ENCODE results near the gene PLCB2.

Gene PLCB2

GRCh38 chr15:40263024-40263754 lies 44.5 kb downstream of the PLCB2 start:
- H3K4me3 ChIP-seq (ENCODE audit: low read depth, low read length) = no peak overlapping the region
- DNase-seq (ENCODE audit: low read depth) = no peak
- TF ChIP-seq CTCF (IDR thresholded peaks at IDR 0.05; ENCODE audit: control insufficient read depth, extremely low read depth, insufficient read depth) = no peak

DNA sequence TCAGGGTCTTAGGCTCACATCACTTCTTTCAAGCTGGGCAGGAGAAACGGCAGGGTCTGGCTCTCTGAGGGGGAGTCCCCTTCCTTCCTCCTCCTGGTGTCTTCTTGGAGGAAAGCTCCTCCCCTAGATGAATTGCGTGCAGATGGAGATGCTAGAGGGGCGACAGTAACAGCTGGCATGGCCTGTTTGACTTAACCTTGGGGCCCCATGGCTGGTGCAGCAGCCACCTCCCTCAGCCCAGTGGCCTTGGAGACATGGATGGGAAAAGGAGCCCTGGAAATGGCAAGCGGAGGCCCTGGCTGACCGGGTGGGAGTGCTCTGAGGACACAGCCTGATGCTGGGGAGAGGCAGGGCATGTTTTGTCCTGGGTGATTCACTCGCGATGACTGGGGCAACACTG lies 48.7 kb downstream of the PLCB2 start:
- H3K4me3 ChIP-seq (ENCODE audit: low read depth, low read length) = no peak overlapping the region
- TF ChIP-seq CTCF (IDR thresholded peaks at IDR 0.05; ENCODE audit: control insufficient read depth, extremely low read depth, insufficient read depth) = no peak
- no peak for DNase-seq (ENCODE audit: low read depth)

DNA sequence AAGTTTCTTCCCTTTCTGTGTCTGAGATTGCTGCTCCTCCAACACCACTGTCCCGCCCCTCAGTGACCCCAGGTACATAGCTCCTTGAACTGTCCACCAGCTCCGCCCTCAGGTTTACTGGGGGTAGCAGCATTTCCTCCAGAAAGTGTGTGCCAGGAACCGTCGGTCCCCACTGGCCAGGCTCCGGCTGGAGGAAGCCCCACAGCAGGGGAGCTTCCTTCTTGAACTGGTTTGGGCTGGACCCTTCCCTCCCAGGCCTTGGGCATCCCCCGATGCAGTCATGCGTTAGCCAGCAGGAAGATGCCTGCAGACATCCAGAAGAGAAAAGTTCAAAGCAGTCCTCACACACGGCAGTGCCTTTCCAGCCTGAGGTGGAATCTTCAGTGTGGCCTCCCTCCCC lies 49.2 kb downstream of the PLCB2 start:
- no peak for TF ChIP-seq CTCF (IDR thresholded peaks at IDR 0.05; ENCODE audit: control insufficient read depth, extremely low read depth, insufficient read depth)
- no peak for DNase-seq (ENCODE audit: low read depth)
- no peak overlapping the region for H3K4me3 ChIP-seq (ENCODE audit: low read depth, low read length)

- DNase-seq (ENCODE audit: low read depth) = no peak
- no peak overlapping the region for H3K4me3 ChIP-seq (ENCODE audit: low read depth, low read length)
Measured at GRCh38 chr15:40257656-40258450, 49.9 kb downstream of the PLCB2 start.

GRCh38 chr15:40256638-40257235 lies 51.0 kb downstream of the PLCB2 start:
- no peak for DNase-seq (ENCODE audit: low read depth)
- no peak overlapping the region for H3K4me3 ChIP-seq (ENCODE audit: low read depth, low read length)
- TF ChIP-seq CTCF (IDR thresholded peaks at IDR 0.05; ENCODE audit: control insufficient read depth, extremely low read depth, insufficient read depth) = no peak

More at GRCh38 chr15:40257656-40258450, 49.9 kb downstream of the PLCB2 start:
- TF ChIP-seq CTCF (IDR thresholded peaks at IDR 0.05; ENCODE audit: control insufficient read depth, extremely low read depth, insufficient read depth) = no peak

DNA sequence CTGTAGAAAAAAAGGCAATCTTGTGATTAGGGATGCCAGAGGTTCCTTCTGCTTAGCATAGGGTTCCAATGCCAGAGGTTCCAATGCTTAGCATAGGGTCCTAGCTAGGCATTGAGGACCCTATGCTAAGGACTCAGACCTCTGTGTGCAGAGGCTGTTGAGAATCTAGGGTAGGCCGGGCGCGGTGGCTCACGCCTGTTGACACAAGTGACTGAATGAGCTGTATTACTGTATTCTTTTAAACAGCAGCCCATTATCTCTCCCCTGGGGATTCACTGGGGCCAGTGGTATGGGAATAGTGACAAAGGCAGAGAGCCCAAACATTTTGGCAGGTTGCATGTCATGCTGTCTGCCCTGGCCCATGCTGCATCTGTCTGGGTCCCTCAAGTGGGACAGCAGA lies 52.7 kb downstream of the PLCB2 start:
- TF ChIP-seq CTCF (IDR thresholded peaks at IDR 0.05; ENCODE audit: control insufficient read depth, extremely low read depth, insufficient read depth) = no peak
- H3K4me3 ChIP-seq (ENCODE audit: low read depth, low read length) = no peak overlapping the region
- no peak for DNase-seq (ENCODE audit: low read depth)

Data from LNCaP clone FGC (cell line).